Naive thymus-derived CD8-positive, alpha-beta T cell (primary cell): ENCODE data around the gene ZNF787. TPM values are rescaled to one million over a fixed set of nuclear protein-coding genes. Genes with fewer than 3 reads are reported as not detected.

Experiments used
- ATAC-seq, 2 donors: fragments of 150-1000 bp; cut with Tn5 transposase in 1 of 2; sonication (Bioruptor Pico), chemical (Tn5 transposase) in 1 of 2; 1 replicate in 1 of 2; 2 replicates in 1 of 2; pipeline ENCODE4 v1.10.0; 2021; ENCODE audit warnings: mild to moderate bottlenecking in 2 of 2, moderate library complexity in 2 of 2
- POLR2A ChIA-PET: fragments of 350-600 bp; sonication (Branson Sonifier 250); formaldehyde crosslinking; loops from one replicate; lab custom pipeline; 2021; ENCODE audit warnings: antibody characterized with exemption; lab: Charles Lee
- DNase-seq, 10 donors: peaks; one replicate each; pipeline versions ENCODE4 v3.0.0 to v3.0.0-alpha.2; 2020 to 2022
- H3K27ac Mint-ChIP-seq, 10 donors: one replicate each; pipeline ENCODE4 v1.8.0; 2020 to 2022; ENCODE audit warnings: mild to moderate bottlenecking in 10 of 10, mixed read lengths in 10 of 10, moderate library complexity in 4 of 10, inconsistent platforms in 1 of 10
- H3K27me3 Mint-ChIP-seq, 5 donors: one replicate each; pipeline ENCODE4 v1.8.0; 2021 to 2022; ENCODE audit warnings: mixed read lengths in 5 of 5
- H3K36me3 Mint-ChIP-seq, 3 donors: one replicate each; pipeline ENCODE4 v1.8.0; 2020 to 2022; ENCODE audit warnings: mixed read lengths in 3 of 3, mild to moderate bottlenecking in 2 of 3, inconsistent platforms in 1 of 3
- H3K4me1 Mint-ChIP-seq, 4 donors: one replicate each; pipeline ENCODE4 v1.8.0; 2021 to 2022; ENCODE audit warnings: mixed read lengths in 4 of 4
- H3K4me3 Mint-ChIP-seq, 10 donors: one replicate each; pipeline ENCODE4 v1.8.0; 2020 to 2022; ENCODE audit warnings: mild to moderate bottlenecking in 10 of 10, mixed read lengths in 10 of 10, moderate library complexity in 6 of 10, inconsistent platforms in 1 of 10
- H3K9me3 Mint-ChIP-seq, 9 donors: one replicate each; pipeline ENCODE4 v1.8.0; 2020 to 2022; ENCODE audit warnings: mixed read lengths in 9 of 9, mild to moderate bottlenecking in 3 of 9, inconsistent platforms in 1 of 9, moderate library complexity in 1 of 9
- polyA plus RNA-seq, 3 donors: library from polyadenylated mRNA; unstranded; fragments of 300-500 nt; fragmentation: Illumina TruSeq; gene quantifications; one replicate each; pipeline ENCODE4 v1.2.3, GENCODE V29; 2021
- total RNA-seq, 8 experiments: library from RNA in 2 of 8; stranded (reverse) in 2 of 8; gene quantifications; one replicate each; pipeline ENCODE4 v1.2.3 and lab custom pipeline; 2021 to 2026

Gene ZNF787
- total and polyA plus RNA-seq, 5 experiments from 2014 or later = 0.49 to 29.4 (median 1.9) TPM

- POLR2A ChIA-PET = interaction anchor here (1.4 to 8.5 kb wide), 2 partner anchors 21 to 28 kb away, joined by 5 to 76 read pairs; partner anchors contain the start of gene ZNF787
- Mint-ChIP-seq H3K27ac (peak overlapping the region; percentile 31 to 98 (median 86)), H3K9me3 (no peaks in the 10 kb centered on the region), H3K4me3 (peak overlapping the region; percentile 71 to 98 (median 86)), H3K4me1 (peaks cover 24 to 50% (median 46%) of the 10 kb centered on the region in 4 donors), H3K36me3 (peaks cover 0 to 7% (median 0%) of the 10 kb centered on the region in 3 donors), H3K27me3 (no peaks in the 10 kb centered on the region)
- DNase-seq (no peak), ATAC-seq (no peak)
Measured at GRCh38 chr19:56142087-56142787, 21.1 kb upstream of the ZNF787 start.

- Mint-ChIP-seq H3K4me3 (peak overlapping the region; percentile 71 to 98 (median 93)), H3K9me3 (no peaks in the 10 kb centered on the region), H3K27me3 (no peaks in the 10 kb centered on the region), H3K4me1 (peaks cover 24 to 50% (median 46%) of the 10 kb centered on the region in 4 donors), H3K36me3 (peaks cover 0 to 6% (median 0%) of the 10 kb centered on the region in 3 donors), H3K27ac (peak overlapping the region; percentile 60 to 98 (median 96))
- peak in 9 of 10 donors; percentile 29 to 67 (median 49) for DNase-seq
- ATAC-seq = no peak
- POLR2A ChIA-PET = interaction anchor here (0.7 to 8.5 kb wide), 5 partner anchors 12 to 499 kb away, joined by 3 to 76 read pairs (median 4); partner anchors contain the start of genes ZNF787 and ZSCAN5A
Measured at GRCh38 chr19:56141417-56141993, 20.4 kb upstream of the ZNF787 start.

GRCh38 chr19:56140583-56141416 is 19.7 kb upstream of the ZNF787 start, which contains the start of gene ZNF444:
Gene ZNF444 (plus strand): TSS chr19:56141287. CDS start chr19:56146912, 5,625 bp downstream.
- POLR2A ChIA-PET = interaction anchor here (0.7 to 8.5 kb wide), 5 partner anchors 13 to 498 kb away, joined by 3 to 76 read pairs (median 3); partner anchors contain the start of genes ZNF787 and ZSCAN5A
- Mint-ChIP-seq H3K27me3 (no peaks in the 10 kb centered on the region), H3K36me3 (peaks cover 0 to 2% (median 0%) of the 10 kb centered on the region in 3 donors), H3K4me1 (peaks cover 24 to 50% (median 46%) of the 10 kb centered on the region in 4 donors), H3K4me3 (peak within 1 kb of the TSS; percentile 90 to 98 (median 94)), H3K9me3 (no peaks in the 10 kb centered on the region), H3K27ac (peak within 1 kb of the TSS; percentile 91 to 98 (median 96))
- peak; percentile 88 to 89 for ATAC-seq
- peak; percentile 95 to 100 (median 100) for DNase-seq

GRCh38 chr19:56139847-56140582 is 18.9 kb upstream of the ZNF787 start:
- ATAC-seq = no peak
- Mint-ChIP-seq H3K4me1 (peaks cover 24 to 50% (median 46%) of the 10 kb centered on the region in 4 donors), H3K4me3 (peak overlapping the region; percentile 90 to 98 (median 94)), H3K36me3 (no peaks in the 10 kb centered on the region), H3K27me3 (no peaks in the 10 kb centered on the region), H3K9me3 (no peaks in the 10 kb centered on the region), H3K27ac (peak overlapping the region; percentile 91 to 98 (median 96))
- POLR2A ChIA-PET = interaction anchor here (1.1 to 8.5 kb wide), 3 partner anchors 19 to 175 kb away, joined by 3 to 76 read pairs (median 4); partner anchors contain the start of genes ZNF787 and ZSCAN5A
- peak in 1 of 10 donors; percentile 4 for DNase-seq

GRCh38 chr19:56138069-56138468 is 17.0 kb upstream of the ZNF787 start:
- Mint-ChIP-seq H3K4me1 (peaks cover 13 to 40% (median 34%) of the 10 kb centered on the region in 4 donors), H3K27me3 (no peaks in the 10 kb centered on the region), H3K4me3 (peak overlapping the region in 3 of 10 donors; percentile 11 to 57 (median 37)), H3K27ac (peak overlapping the region in 2 of 10 donors; percentile 32 to 40), H3K36me3 (no peaks in the 10 kb centered on the region), H3K9me3 (no peaks in the 10 kb centered on the region)
- ATAC-seq = no peak
- DNase-seq = no peak
- POLR2A ChIA-PET = interaction anchor here (0.9 to 8.5 kb wide), 2 partner anchors 13 to 17 kb away, joined by 3 to 76 read pairs; partner anchors contain the start of gene ZNF787

- Mint-ChIP-seq H3K27ac (no peak overlapping the region), H3K4me1 (peaks cover 11 to 33% (median 27%) of the 10 kb centered on the region in 4 donors), H3K36me3 (no peaks in the 10 kb centered on the region), H3K27me3 (no peaks in the 10 kb centered on the region), H3K9me3 (no peaks in the 10 kb centered on the region), H3K4me3 (no peak overlapping the region)
- no peak for ATAC-seq
- POLR2A ChIA-PET = interaction anchor here (0.9 to 8.5 kb wide), 2 partner anchors 13 to 16 kb away, joined by 3 to 76 read pairs; partner anchors contain the start of gene ZNF787
- DNase-seq = no peak
Measured at GRCh38 chr19:56137405-56137804, 16.3 kb upstream of the ZNF787 start.

- Mint-ChIP-seq H3K4me1 (peaks cover 7 to 26% (median 20%) of the 10 kb centered on the region in 4 donors), H3K27me3 (no peaks in the 10 kb centered on the region), H3K9me3 (no peaks in the 10 kb centered on the region), H3K4me3 (no peak overlapping the region), H3K27ac (peak overlapping the region in 1 of 10 donors; percentile 24), H3K36me3 (no peaks in the 10 kb centered on the region)
- no peak for DNase-seq
- POLR2A ChIA-PET = interaction anchor here (8.5 kb wide), 1 partner anchor 15 kb away, joined by 76 read pairs; the partner anchor contains the start of gene ZNF787
- no peak for ATAC-seq
Measured at GRCh38 chr19:56136362-56136761, 15.3 kb upstream of the ZNF787 start.

GRCh38 chr19:56134654-56134921 is 13.5 kb upstream of the ZNF787 start:
- Mint-ChIP-seq H3K9me3 (no peaks in the 10 kb centered on the region), H3K4me1 (peaks cover under 1 to 13% (median 6%) of the 10 kb centered on the region in 4 donors), H3K27me3 (no peaks in the 10 kb centered on the region), H3K36me3 (no peaks in the 10 kb centered on the region), H3K4me3 (no peak overlapping the region), H3K27ac (no peak overlapping the region)
- POLR2A ChIA-PET = no interaction called here
- DNase-seq (no peak), ATAC-seq (no peak)

- ATAC-seq (no peak), DNase-seq (no peak)
- Mint-ChIP-seq H3K9me3 (no peaks in the 10 kb centered on the region), H3K36me3 (no peaks in the 10 kb centered on the region), H3K27me3 (no peaks in the 10 kb centered on the region), H3K27ac (peak overlapping the region in 1 of 10 donors; percentile 49), H3K4me1 (peaks cover 0 to 9% (median 2%) of the 10 kb centered on the region in 4 donors), H3K4me3 (no peak overlapping the region)
- POLR2A ChIA-PET = no interaction called here
Measured at GRCh38 chr19:56133858-56134653, 13.0 kb upstream of the ZNF787 start.

- H3K27me3 Mint-ChIP-seq = no peaks in the 10 kb centered on the region
- H3K27ac Mint-ChIP-seq = no peak overlapping the region
- peaks cover 0 to 8% (median 0%) of the 10 kb centered on the region in 4 donors for H3K4me1 Mint-ChIP-seq
- POLR2A ChIA-PET = no interaction called here
- DNase-seq = no peak
- no peak for ATAC-seq
- H3K9me3 Mint-ChIP-seq = no peaks in the 10 kb centered on the region
- no peak overlapping the region for H3K4me3 Mint-ChIP-seq
- no peaks in the 10 kb centered on the region for H3K36me3 Mint-ChIP-seq
Measured at GRCh38 chr19:56132316-56132822, 11.3 kb upstream of the ZNF787 start.

GRCh38 chr19:56131651-56132050 is 10.6 kb upstream of the ZNF787 start:
- POLR2A ChIA-PET = no interaction called here
- Mint-ChIP-seq H3K27me3 (no peaks in the 10 kb centered on the region), H3K4me1 (peaks cover 0 to 6% (median 0%) of the 10 kb centered on the region in 4 donors), H3K27ac (no peak overlapping the region), H3K4me3 (peak overlapping the region in 1 of 10 donors; percentile 36), H3K9me3 (no peaks in the 10 kb centered on the region), H3K36me3 (no peaks in the 10 kb centered on the region)
- DNase-seq = no peak
- no peak for ATAC-seq
